Medulla oblongata (tissue), 1 donor: ENCODE measurements around the gene EVA1C.
"Not testable (repeated sequence)": the region's sequence is repeated elsewhere in the genome, so short reads cannot be mapped to it uniquely, and the experiment has no call there.

Experiments used
- DNase-seq: peaks from one replicate; pipeline ENCODE4 v3.0.0-alpha.2; 2015; ENCODE audit errors: extremely low spot score

EVA1C gene

DNA sequence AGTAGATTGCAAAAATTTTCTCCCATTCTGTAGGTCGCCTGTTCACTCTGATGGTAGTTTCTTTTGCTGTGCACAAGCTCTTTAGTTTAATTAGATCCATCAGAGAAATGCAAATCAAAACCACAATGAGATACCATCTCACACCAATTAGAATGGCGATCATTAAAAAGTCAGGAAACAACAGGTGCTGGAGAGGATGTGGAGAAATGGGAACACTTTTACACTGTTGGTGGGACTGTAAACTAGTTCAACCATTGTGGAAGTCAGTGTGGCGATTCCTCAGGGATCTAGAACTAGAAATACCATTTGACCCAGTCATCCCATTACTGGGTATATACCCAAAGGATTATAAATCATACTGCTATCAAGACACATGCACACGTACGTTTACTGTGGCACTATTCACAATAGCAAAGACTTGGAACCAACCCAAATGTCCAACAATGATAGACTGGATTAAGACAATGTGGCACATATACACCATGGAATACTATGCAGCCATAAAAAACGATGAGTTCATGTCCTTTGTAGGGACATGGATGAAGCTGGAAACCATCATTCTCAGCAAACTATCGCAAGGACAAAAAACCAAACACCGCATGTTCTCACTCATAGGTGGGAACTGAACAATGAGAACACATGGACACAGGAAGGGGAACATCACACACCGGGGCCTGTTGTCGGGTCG lies 21.8 kb upstream of the EVA1C start:
- not testable (repeated sequence) for DNase-seq

DNA sequence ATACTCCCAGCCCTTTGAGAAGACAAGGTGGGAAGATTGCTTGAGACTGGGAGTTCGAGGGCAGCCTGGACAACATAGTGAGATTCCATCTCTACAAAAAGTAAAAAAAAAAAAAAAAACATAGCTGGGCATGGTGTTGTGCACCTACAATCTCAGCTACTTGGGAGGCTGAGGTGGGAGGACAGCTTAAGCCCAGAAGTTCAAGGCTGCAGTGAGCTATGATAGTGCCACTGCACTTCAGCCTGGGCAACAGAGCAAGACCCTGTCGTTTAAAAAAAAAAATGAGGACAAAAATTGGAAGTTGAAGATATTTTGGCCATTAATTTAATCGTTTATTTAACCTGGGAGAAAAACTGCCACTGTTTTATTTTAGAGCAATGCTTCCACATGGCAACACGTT lies 20.8 kb upstream of the EVA1C start:
- DNase-seq: no peak

DNA sequence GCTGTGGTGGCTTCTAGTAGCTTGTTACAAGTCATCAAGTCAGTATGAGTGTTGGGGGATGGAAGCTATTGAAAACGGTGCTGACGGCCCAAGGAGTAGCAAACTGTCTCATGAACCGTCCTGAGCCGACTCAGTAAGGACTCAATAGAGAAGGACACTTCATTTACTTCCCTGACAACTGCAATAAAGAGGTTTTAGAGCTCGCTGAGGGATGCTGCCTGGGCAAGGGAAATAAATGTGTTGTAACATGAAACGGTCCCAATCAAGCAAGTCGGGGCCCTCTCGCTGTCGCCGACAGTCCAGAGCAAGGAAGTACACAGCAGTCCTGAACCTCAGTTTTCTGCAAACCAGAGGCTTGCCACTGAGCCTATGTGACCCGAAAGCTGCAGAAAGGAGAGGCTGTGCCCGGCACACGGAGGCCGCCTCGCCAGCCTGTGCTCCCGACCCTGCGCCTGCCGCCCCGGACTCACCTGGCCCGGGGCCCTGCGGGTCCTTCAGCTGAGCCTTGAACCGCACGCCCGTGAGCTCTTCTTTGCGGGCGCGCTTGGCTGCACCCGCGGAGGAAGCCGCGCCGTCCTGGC lies 20.1 kb upstream of the EVA1C start:
- no peak for DNase-seq

DNA sequence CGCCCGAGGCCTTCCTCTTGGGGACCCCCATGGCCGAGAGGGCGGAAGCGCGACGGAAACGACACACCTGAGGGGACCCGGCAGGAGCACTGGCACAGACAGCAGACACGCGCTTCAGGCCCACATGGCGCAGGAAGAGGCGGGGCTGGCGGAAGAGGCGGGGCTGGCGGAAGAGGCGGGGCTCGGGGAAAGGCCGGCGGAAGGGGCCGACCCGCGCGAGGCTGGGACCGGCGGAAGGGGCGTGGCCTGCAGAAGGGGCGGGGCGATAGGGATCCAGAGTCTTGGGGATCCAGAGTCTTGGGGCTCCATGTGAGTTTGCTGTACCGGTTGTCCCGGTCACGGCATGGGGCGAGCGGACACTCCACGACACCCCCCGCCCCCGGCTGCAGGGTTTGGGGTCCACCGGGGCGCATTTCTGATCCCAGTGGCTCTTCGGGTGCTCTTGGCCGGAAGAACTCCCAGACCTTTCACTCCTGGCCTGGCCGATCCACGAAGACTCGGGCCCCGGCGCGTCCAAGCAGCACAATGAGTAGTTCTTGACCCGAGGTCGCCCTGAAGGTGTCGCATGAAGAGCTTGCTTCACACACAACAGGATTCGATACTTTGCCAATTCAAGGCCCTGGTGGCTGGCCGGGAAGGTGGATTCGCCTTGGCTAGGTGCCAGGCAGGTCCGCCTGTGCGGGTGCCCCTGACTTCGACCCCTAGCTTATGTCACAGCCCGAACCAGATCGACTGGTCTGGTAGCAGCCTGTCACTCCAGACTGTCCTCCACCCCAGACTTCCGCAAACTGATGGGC lies 19.4 kb upstream of the EVA1C start, which contains the start of gene URB1:
Gene URB1, minus strand, starts transcription at position 133 of the 797 bp plus-strand sequence. Its CDS starts 102 bp downstream, at position 31.
- peak; percentile 93 for DNase-seq

DNA sequence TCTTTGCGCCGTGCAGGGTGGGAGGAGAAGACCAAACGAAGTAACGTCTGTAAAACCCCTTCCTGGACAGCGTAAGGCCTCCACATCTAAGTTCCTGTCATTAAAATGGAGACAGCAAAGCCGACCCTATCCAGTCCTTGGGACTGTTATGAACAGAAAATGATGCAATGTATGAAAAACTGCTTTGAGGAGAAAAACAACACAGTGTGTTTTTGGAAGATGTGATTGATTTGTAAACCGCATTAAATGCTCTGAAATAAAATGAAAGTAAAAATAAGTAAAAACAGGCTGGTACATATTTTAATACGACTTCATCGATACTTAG lies 18.9 kb upstream of the EVA1C start:
- DNase-seq: no peak

DNA sequence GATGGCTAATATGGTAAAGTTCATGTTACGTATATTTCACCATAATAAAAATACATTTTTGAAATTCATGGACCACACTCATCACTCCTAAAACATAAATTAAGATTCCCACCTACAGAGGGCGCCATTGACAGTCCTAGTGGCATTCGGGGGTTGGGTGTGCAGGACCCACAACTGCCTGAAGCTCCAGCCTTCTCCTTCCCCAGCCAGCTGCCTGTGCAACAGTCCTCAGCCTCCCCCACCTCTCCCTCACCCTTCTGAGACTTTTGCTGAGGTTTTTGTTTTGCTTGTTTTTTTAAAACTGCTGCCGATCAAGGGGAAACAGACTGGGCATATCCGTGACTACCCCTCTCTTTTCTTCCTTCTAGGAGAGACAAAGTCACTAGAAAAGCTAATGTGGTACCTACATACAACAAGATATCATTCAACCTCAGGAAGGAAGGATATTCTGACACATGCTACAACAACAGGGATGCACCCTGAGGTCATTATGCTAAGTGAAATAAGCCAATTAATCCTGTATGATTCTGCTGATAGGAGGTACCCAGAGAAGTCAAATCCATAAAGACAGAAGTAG lies 9.2 kb upstream of the EVA1C start:
- peak; percentile 86 for DNase-seq

DNA sequence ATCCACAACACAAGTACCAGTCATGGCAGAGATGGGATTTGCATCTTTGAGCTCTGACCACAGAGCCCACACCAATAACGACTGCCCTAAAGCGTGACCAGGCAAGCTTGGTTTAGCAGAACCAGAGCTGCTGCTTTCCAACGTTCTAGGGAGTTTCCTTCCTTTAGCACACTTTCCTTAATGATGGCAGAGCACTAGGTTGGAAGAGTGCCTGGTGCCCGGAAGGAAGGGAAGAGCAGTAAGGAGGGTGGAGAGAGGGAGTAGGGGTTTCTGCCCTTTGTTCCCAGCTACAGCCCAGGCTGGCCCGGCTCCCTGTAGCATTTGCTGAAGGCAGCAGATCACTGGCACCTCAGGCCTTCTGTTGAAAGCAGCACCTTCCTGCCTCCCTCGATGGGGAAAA lies 6.1 kb upstream of the EVA1C start:
- no peak for DNase-seq

DNA sequence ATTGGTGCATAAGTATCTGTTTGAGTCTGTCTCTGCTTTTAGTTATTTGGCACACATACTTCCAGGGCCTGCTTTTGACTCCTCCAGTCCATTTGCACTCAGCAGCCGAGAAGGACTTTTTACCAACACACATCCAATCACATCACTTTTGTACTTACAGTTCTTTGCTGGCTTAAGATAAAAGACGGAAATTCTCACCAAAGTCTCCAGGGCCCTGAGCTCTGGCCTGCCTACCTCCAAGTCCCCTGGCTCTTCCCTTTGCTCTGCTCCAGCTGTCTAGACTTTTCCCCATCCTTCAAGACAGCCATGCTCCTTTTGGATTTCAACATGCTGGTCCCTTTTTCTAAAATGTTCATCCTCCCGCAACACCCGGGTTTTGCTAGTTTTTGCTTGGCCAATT lies 2.2 kb upstream of the EVA1C start:
- no peak for DNase-seq

DNA sequence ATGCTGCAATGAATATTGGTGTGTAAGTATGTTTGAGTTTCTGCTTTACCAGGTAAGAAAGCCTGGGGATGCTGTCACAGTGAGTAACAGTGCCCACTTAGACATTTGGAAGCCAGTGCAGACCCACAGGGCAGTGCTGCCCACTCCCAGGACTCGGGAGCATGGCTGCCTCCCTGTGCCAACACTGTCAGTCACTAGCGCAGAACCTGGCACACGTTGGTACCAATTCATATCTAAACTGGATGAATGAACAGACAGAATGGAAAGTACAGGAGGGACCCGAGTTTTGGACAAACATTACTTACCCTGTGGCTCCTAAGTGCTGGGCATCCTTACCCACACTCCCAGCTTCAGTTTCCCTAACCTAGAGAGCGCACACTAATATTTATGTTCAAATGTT lies 1.6 kb upstream of the EVA1C start:
- DNase-seq: peak; percentile 61

DNA sequence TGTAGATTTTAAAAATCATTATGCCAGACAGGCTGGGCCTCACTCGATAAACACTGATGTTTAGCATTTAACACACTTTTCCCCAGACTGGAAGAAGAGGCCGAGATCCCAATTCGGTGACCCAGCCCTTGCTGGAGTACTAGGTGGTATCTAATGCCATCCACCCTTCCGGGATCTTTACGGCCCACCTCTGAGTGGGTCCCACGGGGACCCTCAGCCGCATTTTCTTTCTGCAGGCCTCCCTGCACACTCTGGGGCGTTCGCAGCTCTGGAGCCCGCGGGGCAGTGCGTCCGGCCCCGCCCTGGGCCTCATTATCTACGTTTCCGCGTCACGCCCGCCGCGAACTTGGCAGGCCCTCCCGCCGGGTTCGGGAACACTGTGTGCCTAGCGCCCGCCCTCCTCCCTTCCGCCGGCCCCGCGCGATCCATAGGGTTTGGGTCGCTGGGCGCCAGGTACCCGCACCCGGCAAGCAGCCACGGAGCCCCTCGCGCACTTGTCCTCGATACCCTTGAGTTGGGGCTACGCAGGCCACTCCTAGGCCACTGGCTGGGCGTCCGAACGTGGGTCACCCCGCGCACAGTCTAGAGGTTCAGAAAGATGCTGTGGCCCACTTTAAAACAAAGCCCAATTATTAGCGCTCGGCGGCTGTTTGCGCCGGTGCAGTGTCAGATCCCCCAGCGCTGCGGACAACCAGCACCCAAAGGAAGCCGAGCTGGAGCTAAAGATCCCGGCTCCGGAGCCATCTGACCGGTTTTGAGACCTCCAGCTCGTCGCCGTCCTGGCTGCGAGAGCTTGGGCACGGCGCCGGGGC lies 950 bp upstream of the EVA1C start:
- DNase-seq: peak; percentile 81

DNA sequence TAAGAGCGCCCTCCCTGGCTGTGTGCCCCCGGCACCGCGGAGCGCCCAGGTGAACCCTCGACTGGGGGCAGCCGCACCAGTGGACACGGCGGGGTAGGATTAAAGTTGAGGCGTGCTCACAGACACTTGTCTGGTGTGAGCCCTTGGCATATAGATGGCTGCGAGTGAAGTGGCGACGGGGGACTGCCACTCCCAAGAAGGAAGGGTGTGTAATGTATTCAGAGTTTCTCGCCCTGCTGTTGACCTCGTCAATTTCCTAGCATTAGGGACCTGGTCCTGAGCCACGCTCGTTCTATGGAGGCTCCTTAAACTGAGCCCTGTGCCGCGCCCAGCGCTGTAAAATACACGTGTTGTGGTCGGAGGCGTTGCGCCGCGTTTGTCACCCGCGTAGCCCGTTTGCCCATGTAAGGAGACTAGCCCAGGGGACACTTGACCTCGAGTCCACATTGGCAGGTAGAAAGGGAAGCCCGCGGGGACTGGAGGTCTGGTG lies 554 bp downstream of the EVA1C start:
- DNase-seq: peak; percentile 36

DNA sequence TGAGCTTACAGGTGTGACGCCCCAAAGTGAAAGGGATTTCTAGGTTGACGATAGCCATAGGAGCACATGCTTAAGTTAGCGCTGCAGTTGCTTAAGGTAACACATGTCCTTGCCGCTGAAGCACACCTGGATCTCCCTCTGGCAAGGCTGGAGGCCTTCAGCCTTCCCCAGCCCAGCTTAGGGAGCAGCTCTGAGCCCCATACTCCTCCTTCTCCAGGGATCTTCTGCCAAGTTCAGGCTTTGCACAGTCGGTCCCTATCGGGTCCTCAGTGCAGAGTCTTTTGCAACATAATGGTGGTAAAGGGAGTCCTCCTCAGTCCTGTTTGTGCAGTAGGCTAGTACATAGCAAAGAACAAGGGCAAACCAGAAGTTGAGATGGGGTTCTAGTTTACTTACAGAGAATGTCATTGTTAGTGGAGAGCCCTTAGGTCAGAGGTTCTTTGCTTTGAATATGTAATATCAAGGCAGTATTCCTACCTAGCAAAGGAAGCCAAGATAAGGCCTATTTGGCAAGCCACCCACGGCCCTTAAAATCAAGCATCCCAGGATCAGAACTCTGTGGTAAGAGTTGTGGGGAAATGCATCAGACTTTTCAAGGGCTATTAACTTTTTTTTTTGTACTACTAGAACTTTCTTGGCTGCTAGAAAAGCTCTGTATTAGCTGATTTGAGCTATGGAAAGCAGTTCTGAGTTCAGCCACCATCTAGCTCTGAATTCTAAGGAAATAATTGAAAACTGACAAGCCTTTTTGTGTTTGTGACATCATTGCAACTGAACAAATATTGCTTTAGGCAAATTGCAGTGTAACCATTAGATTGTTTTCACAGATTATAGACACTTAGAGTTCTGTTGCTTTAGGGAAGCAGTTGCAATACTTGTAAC lies 1.4 kb downstream of the EVA1C start:
- peak; percentile 37 for DNase-seq

DNA sequence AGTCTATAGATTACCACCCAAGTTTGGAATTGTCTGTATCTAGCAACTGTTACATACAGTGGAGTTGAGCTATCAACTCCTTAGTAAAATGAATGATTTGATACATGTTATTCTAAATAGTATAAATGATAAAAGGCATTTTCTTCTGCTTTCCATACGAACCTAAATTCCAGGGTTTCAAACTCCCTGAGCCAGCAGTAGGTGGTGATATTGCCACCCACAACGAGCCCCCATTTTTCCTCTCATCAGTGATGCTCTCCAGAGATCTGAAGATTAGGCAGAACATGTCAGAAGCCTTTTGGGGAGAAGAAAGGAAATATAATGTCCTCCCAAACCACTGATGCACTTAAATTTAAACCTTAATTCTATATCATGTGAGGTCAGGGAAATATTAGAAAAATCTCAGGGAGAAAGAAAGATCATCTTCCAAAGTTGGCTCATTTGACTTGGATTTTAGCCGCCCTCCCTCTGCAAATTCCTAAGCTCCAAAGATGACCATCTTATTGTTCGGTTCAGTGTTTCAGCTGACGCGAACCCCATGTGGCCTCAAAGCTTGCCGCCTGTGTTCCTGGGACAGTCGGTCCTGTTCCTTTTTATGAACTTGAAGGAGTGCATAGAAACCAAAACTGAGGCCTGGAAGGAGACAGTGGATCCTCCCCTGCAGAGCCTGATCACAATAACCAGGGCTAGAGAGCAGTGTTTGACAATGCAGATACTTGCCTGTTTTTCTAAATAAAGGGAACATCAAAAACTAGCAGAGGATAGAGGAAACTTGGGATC lies 2.3 kb downstream of the EVA1C start:
- DNase-seq: peak; percentile 82

DNA sequence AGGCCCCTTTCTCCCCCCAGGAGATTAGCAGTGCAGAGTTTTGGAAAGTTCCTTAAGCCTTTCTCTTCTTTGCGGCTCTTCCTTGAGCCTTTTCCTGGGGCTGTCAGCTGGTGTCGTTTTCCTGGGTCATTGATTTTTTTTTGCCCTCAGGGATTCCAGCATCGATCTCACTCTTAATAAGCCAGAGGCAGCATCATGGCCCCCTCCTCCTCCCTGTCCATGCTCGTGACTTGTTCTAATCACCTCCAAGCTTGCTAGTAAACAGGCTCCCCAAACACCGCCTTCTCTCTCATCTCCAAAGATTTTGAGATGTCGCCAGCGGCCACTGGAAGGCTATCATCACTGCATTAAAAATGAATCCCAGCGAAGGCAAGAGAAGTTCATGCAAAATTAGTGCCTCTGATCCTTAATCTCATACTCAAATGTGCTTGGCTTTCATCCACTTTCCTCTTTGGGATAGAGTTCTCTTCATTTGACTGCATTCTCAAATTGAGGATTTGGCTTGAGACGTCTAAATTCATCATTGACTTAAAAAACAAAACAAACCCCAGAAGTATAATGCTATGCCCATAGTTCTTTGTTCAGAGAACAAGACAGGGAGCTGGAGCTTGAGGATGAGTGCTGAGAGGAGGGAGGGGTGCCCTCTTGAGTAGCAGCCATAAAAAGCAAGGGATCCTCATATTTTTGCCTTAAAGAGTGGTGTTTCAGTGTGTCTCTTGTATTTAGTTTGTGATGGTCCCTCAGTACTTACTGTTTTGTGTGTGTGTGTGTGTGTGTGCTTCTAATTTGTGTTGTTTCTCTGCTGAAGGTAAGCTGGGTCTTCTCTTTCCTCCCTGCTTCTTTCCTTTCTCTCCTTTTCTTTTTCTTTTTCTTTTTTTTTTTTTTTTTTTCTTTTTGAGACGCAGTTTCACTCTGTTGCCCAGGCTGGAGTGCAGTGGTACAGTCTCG lies 3.2 kb downstream of the EVA1C start:
- DNase-seq: no peak

DNA sequence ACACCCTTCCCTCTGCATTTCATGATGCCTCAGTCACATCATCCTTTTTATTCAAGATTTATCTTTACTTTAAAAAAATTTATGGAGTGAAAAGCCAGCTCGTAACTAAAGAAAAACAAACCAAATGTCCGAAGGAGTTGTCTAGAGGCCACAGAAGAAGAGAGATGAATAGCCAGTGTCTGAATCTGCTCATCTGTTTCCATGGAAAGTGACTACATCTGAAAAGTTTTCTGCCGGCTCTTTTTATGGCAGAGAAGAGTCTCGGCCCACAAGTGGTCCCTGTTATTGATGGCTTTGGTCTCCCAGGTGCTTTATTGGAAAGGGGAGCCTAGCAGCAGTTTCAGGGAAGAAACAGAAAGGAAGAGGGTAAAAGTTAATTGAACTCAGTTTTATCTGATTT lies 5.6 kb downstream of the EVA1C start:
- DNase-seq: no peak

DNA sequence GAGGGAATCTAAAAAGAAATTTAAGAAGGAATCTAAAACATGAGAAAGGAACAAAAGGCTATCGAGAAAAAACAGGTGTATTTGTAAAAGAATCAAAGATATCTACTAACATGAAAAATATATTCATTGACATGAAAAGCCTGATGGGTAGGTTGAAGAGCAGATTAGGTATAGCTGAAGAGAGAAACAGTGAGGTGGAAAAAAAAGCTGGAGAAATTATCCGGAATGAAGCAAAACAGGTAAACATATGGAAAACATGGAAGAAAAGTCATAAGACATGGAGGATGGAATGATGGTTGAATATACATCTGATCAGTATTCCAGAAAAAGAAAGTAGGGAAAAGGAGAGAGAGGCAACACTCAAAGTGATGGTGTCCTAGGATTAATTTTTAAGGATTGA lies 9.6 kb downstream of the EVA1C start:
- no peak for DNase-seq

DNA sequence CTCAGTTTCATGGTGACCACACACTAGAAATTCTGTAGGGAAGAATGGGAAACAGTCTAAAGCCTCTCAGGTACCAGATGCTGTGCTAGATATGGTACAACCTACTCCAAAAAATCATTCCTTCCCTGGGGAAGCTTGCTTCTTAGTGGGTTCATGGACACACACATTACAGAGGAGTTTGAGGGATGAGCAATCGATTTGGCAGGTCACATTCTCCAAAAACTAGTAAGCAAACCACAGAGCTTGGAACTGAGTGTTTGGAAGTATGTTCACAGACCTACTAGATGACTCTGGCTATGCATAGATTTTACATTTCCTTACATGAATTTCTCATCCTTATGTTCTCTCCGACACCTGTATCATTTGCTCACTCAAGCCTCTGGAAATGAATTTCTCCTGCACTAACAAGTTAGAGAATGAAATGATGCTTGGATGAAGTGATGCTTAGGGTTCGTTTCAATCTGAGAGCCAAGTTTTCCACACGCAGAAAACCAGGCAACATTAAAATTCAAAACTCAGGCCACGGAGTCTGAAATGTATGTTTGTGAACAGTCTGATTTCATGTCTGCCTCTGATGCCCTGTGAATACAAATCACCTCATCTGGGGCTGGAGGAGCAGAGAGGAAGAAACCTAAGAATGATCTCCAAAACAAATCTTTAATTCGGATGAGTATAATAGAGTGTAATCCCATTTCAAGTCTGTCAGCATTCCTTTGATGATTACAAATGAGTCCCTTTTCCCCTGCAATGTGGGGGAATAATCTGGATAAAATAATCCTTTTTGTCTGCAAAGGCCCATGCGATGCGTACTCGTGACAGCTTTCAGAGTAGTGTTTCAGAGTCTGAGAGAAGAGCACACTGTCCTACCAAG lies 11.0 kb downstream of the EVA1C start:
- DNase-seq: peak; percentile 60

DNA sequence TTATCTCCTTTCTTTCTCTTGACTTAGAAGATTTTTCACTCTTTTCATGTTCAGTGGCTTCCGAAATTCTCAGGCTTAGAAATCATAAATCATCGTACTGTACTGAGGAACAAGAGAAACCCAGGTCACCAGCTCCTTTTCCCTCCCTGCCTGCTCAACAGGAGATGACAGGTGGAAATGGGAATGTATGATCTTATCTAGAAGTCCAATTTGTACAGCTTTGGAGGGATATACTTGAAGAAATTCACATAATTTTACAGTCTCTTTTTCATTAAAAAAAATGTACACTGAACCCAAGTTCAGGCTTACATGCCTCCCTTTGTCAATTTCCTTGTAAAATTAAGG lies 11.7 kb downstream of the EVA1C start:
- no peak for DNase-seq
